Esophagus squamous epithelium (tissue), 5 donors: ENCODE measurements around the gene CHRM2. TPM values are rescaled to one million over a fixed set of nuclear protein-coding genes. Genes with fewer than 3 reads are reported as not detected.

Experiments used
- DNase-seq: peaks from one replicate; lab custom pipeline; 2025; lab: John Stamatoyannopoulos, UW
- H3K27ac ChIP-seq, 4 donors: fragments of 200-600 bp; sonication (generic); one replicate each; pipeline ENCODE4 v1.5.1; 2016 to 2019; ENCODE audit warnings: mild to moderate bottlenecking in 1 of 4
- H3K27me3 ChIP-seq, 4 donors: fragments of 200-600 bp; sonication (generic); 1 replicate in 3 of 4; 2 replicates in 1 of 4; pipeline versions ENCODE4 v1.5.1 to v1.6.0; 2017 to 2021; ENCODE audit warnings: antibody characterized with exemption in 1 of 4
- H3K36me3 ChIP-seq, 3 donors: fragments of 200-600 bp; sonication (generic); one replicate each; pipeline ENCODE4 v1.5.1; 2016 to 2019
- H3K4me1 ChIP-seq, 3 donors: fragments of 200-600 bp; sonication (generic); one replicate each; pipeline ENCODE4 v1.5.1; 2017 to 2019
- H3K4me3 ChIP-seq, 4 donors: fragments of 200-600 bp; sonication (generic); 1 replicate in 3 of 4; 2 replicates in 1 of 4; pipeline ENCODE4 v1.5.1; 2016 to 2019; ENCODE audit warnings: mild to moderate bottlenecking in 2 of 4, moderate library complexity in 1 of 4
- H3K9me3 ChIP-seq, 3 donors: fragments of 200-600 bp; sonication (generic); one replicate each; pipeline ENCODE4 v1.5.1; 2016 to 2019
- POLR2A ChIP-seq, 4 donors: fragments of 450-650 bp; IDR thresholded peaks; one replicate each; pipeline ENCODE4 v1.6.1; 2017; ENCODE audit warnings: antibody characterized with exemption in 4 of 4, mild to moderate bottlenecking in 4 of 4, moderate library complexity in 3 of 4
- WGBS, 2 donors: methylation state at CpG; one replicate each; pipeline ENCODE4 v1.1.5; 2018; 5-methylcytosine and 5-hydroxymethylcytosine counted together
- intact Hi-C: fragments of 100-400 bp; cut with DNase I; formaldehyde crosslinking; loops from one replicate; pipeline ENCODE4 v1.15.0; 2022
- total RNA-seq, 4 donors: library from RNA; depleted of rRNA; stranded (reverse); fragments of >200 nt; gene quantifications; one replicate each; pipeline ENCODE4 v1.1.0, GENCODE V29; 2016
- TF ChIP-seq, protein P1 (sequence below), 6 experiments: fragments of 450-650 bp in 4 of 6; fragments of 200-600 bp in 2 of 6; sonication (generic) in 2 of 6; IDR thresholded peaks; one replicate each; pipeline ENCODE4 v1.5.1; 2016 to 2019; ENCODE audit warnings: antibody characterized with exemption in 6 of 6, mild to moderate bottlenecking in 4 of 6, moderate library complexity in 4 of 6
- donor health status: DM: yes; HTN: yes; CAD: no.

Gene CHRM2
- total RNA-seq, 4 donors from 2014 or later, result under 0.01 TPM; not detected in 3

GRCh38 chr7:136942994-136943393 is 74.5 kb downstream of the CHRM2 start:
- 50 to 67% methylated on average over 1 of the region's 1 CpG for WGBS, 2 donors
- Histone ChIP-seq H3K4me1 (no peaks in the 10 kb centered on the region), H3K27ac (no peak overlapping the region), H3K9me3 (no peaks in the 10 kb centered on the region), H3K36me3 (no peaks in the 10 kb centered on the region), H3K27me3 (no peaks in the 10 kb centered on the region), H3K4me3 (no peak overlapping the region)
- no peak for TF ChIP-seq POLR2A (IDR thresholded peaks at IDR 0.05)
- TF ChIP-seq, protein P1, sequence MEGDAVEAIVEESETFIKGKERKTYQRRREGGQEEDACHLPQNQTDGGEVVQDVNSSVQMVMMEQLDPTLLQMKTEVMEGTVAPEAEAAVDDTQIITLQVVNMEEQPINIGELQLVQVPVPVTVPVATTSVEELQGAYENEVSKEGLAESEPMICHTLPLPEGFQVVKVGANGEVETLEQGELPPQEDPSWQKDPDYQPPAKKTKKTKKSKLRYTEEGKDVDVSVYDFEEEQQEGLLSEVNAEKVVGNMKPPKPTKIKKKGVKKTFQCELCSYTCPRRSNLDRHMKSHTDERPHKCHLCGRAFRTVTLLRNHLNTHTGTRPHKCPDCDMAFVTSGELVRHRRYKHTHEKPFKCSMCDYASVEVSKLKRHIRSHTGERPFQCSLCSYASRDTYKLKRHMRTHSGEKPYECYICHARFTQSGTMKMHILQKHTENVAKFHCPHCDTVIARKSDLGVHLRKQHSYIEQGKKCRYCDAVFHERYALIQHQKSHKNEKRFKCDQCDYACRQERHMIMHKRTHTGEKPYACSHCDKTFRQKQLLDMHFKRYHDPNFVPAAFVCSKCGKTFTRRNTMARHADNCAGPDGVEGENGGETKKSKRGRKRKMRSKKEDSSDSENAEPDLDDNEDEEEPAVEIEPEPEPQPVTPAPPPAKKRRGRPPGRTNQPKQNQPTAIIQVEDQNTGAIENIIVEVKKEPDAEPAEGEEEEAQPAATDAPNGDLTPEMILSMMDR (IDR thresholded peaks at IDR 0.05), result no peak
- DNase-seq, result no peak
- intact Hi-C loops, result no loop called here

- no peaks in the 10 kb centered on the region for H3K4me1 ChIP-seq
- no peaks in the 10 kb centered on the region for H3K36me3 ChIP-seq
- H3K27ac ChIP-seq, result no peak overlapping the region
- no peak for DNase-seq
- H3K9me3 ChIP-seq, result no peaks in the 10 kb centered on the region
- no peaks in the 10 kb centered on the region for H3K27me3 ChIP-seq
- intact Hi-C loops, result no loop called here
- no peak overlapping the region for H3K4me3 ChIP-seq
- TF ChIP-seq POLR2A (IDR thresholded peaks at IDR 0.05), result no peak
- TF ChIP-seq, protein P1 (IDR thresholded peaks at IDR 0.05), result no peak
Observed at GRCh38 chr7:136947347-136947746, 78.9 kb downstream of the CHRM2 start.

GRCh38 chr7:136950331-136950730 is 81.9 kb downstream of the CHRM2 start:
- Histone ChIP-seq H3K4me1 (no peaks in the 10 kb centered on the region), H3K4me3 (no peak overlapping the region), H3K27me3 (no peaks in the 10 kb centered on the region), H3K9me3 (no peaks in the 10 kb centered on the region), H3K27ac (no peak overlapping the region), H3K36me3 (no peaks in the 10 kb centered on the region)
- DNase-seq, result no peak
- intact Hi-C loops, result no loop called here
- TF ChIP-seq, protein P1 (IDR thresholded peaks at IDR 0.05), result no peak
- 49 to 68% methylated on average over 3 of the region's 3 CpGs for WGBS, 2 donors

DNA sequence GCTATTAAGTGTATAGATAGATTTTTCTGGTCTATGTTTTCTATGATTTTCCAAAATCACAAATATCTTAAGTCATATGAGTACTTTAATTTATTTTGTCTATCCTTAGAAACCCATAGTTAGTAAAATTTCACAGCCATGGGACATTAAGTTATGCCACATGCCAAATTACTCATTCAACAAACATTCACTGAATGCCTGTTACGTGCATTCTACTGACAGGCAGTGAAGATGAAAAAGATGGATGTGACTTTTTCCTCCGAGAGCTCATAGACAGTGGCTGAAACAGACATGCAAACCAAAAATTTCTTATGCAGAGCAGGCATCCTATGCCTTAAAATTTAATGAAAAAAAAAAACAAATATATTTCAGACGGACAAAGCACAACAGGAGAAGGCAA is 84.9 kb downstream of the CHRM2 start:
- WGBS, 2 donors, result 45 to 48% methylated on average over 3 of the region's 3 CpGs
- no peak overlapping the region for H3K27ac ChIP-seq

DNA sequence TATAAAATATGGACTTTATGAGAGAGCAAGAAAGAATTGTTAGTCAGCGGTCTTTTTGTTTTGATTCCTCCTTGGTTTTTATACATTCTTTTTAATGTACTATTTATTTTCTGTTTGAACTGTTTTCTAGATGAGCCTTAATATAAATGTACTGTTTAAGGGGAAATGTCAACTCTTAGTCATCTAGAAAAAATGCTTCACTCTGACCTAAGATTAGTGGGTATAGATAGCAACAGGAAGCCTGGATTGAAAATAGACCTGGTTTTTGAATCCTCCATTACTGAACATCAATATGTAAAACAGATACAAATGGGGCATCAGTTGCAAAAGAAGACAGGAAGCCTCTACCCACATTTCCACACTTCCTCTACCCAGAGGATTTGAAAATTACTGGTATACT is 87.8 kb downstream of the CHRM2 start:
- no peaks in the 10 kb centered on the region for H3K9me3 ChIP-seq
- no peaks in the 10 kb centered on the region for H3K27me3 ChIP-seq
- H3K4me1 ChIP-seq, result no peaks in the 10 kb centered on the region
- no peak for TF ChIP-seq POLR2A (IDR thresholded peaks at IDR 0.05)
- TF ChIP-seq, protein P1 (IDR thresholded peaks at IDR 0.05), result no peak
- H3K36me3 ChIP-seq, result no peaks in the 10 kb centered on the region
- H3K4me3 ChIP-seq, result no peak overlapping the region
- intact Hi-C loops, result no loop called here
- 71 to 72% methylated on average over 1 of the region's 1 CpG for WGBS, 2 donors
- no peak for DNase-seq
- no peak overlapping the region for H3K27ac ChIP-seq

More for the DNA sequence above, 84.9 kb downstream of the CHRM2 start:
- no peaks in the 10 kb centered on the region for H3K9me3 ChIP-seq
- H3K4me1 ChIP-seq, result no peaks in the 10 kb centered on the region
- intact Hi-C loops, result no loop called here
- no peak for DNase-seq
- H3K36me3 ChIP-seq, result no peaks in the 10 kb centered on the region
- H3K4me3 ChIP-seq, result no peak overlapping the region
- no peaks in the 10 kb centered on the region for H3K27me3 ChIP-seq
- TF ChIP-seq, protein P1 (IDR thresholded peaks at IDR 0.05), result no peak
